Transverse colon (tissue), 4 donors: Measurements from ENCODE around the gene PTP4A2. TPM values are rescaled to one million over a fixed set of nuclear protein-coding genes. Genes with fewer than 3 reads are reported as not detected.

Experiments
- DNase-seq: peaks from one replicate; pipeline ENCODE4 v3.0.0-alpha.2; 2019
- H3K27ac ChIP-seq, 4 donors: fragments of 200-600 bp; sonication (generic); 2 replicates each; pipeline ENCODE4 v1.5.1; 2016 to 2018; ENCODE audit warnings: inconsistent platforms in 4 of 4
- H3K27me3 ChIP-seq: fragments of 200-600 bp; sonication (generic); 2 replicates; pipeline ENCODE4 v1.5.1; 2017; ENCODE audit warnings: inconsistent platforms
- H3K36me3 ChIP-seq, 4 donors: fragments of 200-600 bp; sonication (generic); 2 replicates each; pipeline ENCODE4 v1.5.1; 2017 to 2019; ENCODE audit warnings: inconsistent platforms in 4 of 4
- H3K4me1 ChIP-seq, 4 donors: fragments of 200-600 bp; sonication (generic); 2 replicates each; pipeline ENCODE4 v1.5.1; 2017 to 2020; ENCODE audit warnings: inconsistent platforms in 4 of 4
- H3K4me3 ChIP-seq, 4 donors: fragments of 200-600 bp; sonication (generic); 1 replicate in 1 of 4; 2 replicates in 3 of 4; pipeline versions ENCODE4 v1.5.1 to v1.6.1; 2017 to 2019; ENCODE audit warnings: inconsistent platforms in 4 of 4
- H3K9me3 ChIP-seq, 2 donors: fragments of 200-600 bp; sonication (generic); 2 replicates each; pipeline ENCODE4 v1.5.1; 2017 to 2019; ENCODE audit warnings: inconsistent platforms in 2 of 2
- EP300 ChIP-seq: sonication (generic); formaldehyde crosslinking; IDR thresholded peaks from one replicate; pipeline ENCODE4 v1.6.1; 2017; ENCODE audit warnings: antibody characterized with exemption, low read depth
- POLR2A ChIP-seq: fragments of 450-650 bp; IDR thresholded peaks from one replicate; pipeline ENCODE4 v1.6.1; 2016; ENCODE audit warnings: antibody characterized with exemption, mild to moderate bottlenecking, moderate library complexity
- POLR2AphosphoS5 ChIP-seq, 3 donors: sonication (generic); formaldehyde crosslinking; IDR thresholded peaks; one replicate each; pipeline ENCODE4 v1.6.1; 2016; ENCODE audit warnings: antibody characterized with exemption in 3 of 3
- WGBS, 2 donors: methylation state at CpG; one replicate each; pipeline ENCODE4 v1.1.5; 2018; ENCODE audit warnings: low coverage in 1 of 2; 5-methylcytosine and 5-hydroxymethylcytosine counted together
- in situ Hi-C, 4 donors: fragments of 200-750 bp; cut with MboI; loops; one replicate each; pipeline versions ENCODE4 v1.15.0 to v1.15.1; 2017; ENCODE audit warnings: low sequenced_read_pairs in 3 of 4, low pct_ligation_motif_present in 1 of 4, low pct_unique_long_range_greater_than_20kb in 1 of 4
- intact Hi-C: fragments of 100-400 bp; cut with DNase I; formaldehyde crosslinking; loops from one replicate; pipeline ENCODE4 v1.15.1; 2023; ENCODE audit warnings: low total_unique reads
- total RNA-seq, 4 donors: library from RNA; depleted of rRNA; stranded (reverse); fragments of >200 nt; gene quantifications; one replicate each; pipeline ENCODE4 v1.1.0, GENCODE V29; 2016
- TF ChIP-seq, protein P1 (sequence below), 5 experiments: fragments of 200-600 bp in 3 of 5; fragments of 450-650 bp in 2 of 5; sonication (generic) in 3 of 5; IDR thresholded peaks; 1 replicate in 2 of 5; 2 replicates in 3 of 5; pipeline ENCODE4 v1.5.1; 2016 to 2017; ENCODE audit warnings: antibody characterized with exemption in 5 of 5, inconsistent platforms in 3 of 5, mild to moderate bottlenecking in 2 of 5, moderate library complexity in 1 of 5

PTP4A2 gene
- total RNA-seq, 4 donors from 2014 or later: 58.9 to 251 (median 195) TPM

- TF ChIP-seq POLR2A (no peak), EP300 (no peak), POLR2AphosphoS5 (IDR thresholded peaks at IDR 0.05) (no peak)
- TF ChIP-seq, protein P1, sequence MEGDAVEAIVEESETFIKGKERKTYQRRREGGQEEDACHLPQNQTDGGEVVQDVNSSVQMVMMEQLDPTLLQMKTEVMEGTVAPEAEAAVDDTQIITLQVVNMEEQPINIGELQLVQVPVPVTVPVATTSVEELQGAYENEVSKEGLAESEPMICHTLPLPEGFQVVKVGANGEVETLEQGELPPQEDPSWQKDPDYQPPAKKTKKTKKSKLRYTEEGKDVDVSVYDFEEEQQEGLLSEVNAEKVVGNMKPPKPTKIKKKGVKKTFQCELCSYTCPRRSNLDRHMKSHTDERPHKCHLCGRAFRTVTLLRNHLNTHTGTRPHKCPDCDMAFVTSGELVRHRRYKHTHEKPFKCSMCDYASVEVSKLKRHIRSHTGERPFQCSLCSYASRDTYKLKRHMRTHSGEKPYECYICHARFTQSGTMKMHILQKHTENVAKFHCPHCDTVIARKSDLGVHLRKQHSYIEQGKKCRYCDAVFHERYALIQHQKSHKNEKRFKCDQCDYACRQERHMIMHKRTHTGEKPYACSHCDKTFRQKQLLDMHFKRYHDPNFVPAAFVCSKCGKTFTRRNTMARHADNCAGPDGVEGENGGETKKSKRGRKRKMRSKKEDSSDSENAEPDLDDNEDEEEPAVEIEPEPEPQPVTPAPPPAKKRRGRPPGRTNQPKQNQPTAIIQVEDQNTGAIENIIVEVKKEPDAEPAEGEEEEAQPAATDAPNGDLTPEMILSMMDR (IDR thresholded peaks at IDR 0.05): no peak
- intact Hi-C loops: no loop called here
- 90 to 96% methylated on average over 4 of the region's 4 CpGs for WGBS, 2 donors
- DNase-seq: no peak
- no peaks in the 10 kb centered on the region for H3K4me1 ChIP-seq
- no peak overlapping the region for H3K4me3 ChIP-seq
- no peaks in the 10 kb centered on the region for H3K27me3 ChIP-seq
- H3K9me3 ChIP-seq: no peaks in the 10 kb centered on the region
- H3K36me3 ChIP-seq: no peaks in the 10 kb centered on the region
- H3K27ac ChIP-seq: no peak overlapping the region
- in situ Hi-C loops: no loop called here
Measured at GRCh38 chr1:31862071-31862470, 76.1 kb downstream of the PTP4A2 start.

GRCh38 chr1:31861346-31861745 lies 76.8 kb downstream of the PTP4A2 start:
- no peak for DNase-seq
- in situ Hi-C loops: no loop called here

DNA sequence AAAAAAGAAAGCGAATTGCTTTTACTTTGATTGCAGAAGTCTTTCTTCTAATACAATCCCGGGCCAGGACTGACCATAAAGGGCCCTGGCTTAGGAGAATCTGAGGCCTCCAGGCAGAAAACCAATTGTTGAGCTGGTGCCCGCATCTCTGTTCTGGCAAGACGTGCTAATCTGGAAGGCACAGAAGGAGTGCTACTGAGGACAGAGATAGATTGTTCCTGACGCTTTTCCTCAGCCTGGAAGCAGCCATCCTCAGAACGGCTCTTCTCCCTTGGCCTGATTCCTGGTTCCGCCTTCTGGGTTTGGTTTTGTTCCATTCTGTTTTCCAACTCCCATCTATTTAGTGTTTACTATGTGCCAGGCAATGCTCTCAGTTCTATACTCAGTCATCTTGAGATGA lies 77.6 kb downstream of the PTP4A2 start:
- Histone ChIP-seq H3K36me3 (no peaks in the 10 kb centered on the region), H3K4me3 (no peak overlapping the region), H3K9me3 (no peaks in the 10 kb centered on the region), H3K27me3 (no peaks in the 10 kb centered on the region), H3K27ac (no peak overlapping the region), H3K4me1 (peaks cover 0 to 7% (median 3%) of the 10 kb centered on the region in 4 donors)
- intact Hi-C loops (no loop called here), in situ Hi-C loops (no loop called here)
- 87 to 92% methylated on average over 4 to 7 of the region's 7 CpGs for WGBS, 2 donors
- TF ChIP-seq, protein P1 (IDR thresholded peaks at IDR 0.05): no peak
- TF ChIP-seq POLR2A (no peak), EP300 (no peak), POLR2AphosphoS5 (IDR thresholded peaks at IDR 0.05) (no peak)
- DNase-seq: no peak

More at GRCh38 chr1:31861346-31861745, 76.8 kb downstream of the PTP4A2 start:
- H3K4me3 ChIP-seq: no peak overlapping the region
- H3K4me1 ChIP-seq: no peaks in the 10 kb centered on the region
- intact Hi-C loops: no loop called here
- TF ChIP-seq, protein P1 (IDR thresholded peaks at IDR 0.05): no peak
- TF ChIP-seq POLR2AphosphoS5 (IDR thresholded peaks at IDR 0.05): no peak
- no peak for TF ChIP-seq EP300
- TF ChIP-seq POLR2A: no peak
- no peaks in the 10 kb centered on the region for H3K36me3 ChIP-seq
- 63 to 90% methylated on average over 1 to 5 of the region's 5 CpGs for WGBS, 2 donors
- no peak overlapping the region for H3K27ac ChIP-seq
- no peaks in the 10 kb centered on the region for H3K27me3 ChIP-seq
- no peaks in the 10 kb centered on the region for H3K9me3 ChIP-seq

DNA sequence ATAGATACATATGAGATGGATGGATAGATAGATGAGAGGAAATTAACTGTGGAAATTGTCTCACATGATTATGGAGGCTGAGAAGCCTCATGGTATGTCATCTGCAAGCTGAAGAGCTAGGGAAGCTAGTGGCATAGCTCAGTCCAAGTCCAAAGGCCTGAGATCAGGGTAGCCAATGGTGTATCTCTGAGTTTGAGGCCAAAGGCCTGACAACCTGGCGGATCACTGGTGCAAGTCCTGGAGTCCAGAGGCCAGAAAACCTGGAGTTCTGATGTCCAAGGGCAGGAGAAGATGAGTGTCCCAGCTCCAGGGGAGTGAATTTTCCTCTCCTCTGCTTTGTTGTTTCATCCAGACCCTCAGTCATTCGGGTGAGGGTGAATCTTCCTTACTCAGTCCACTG lies 78.4 kb downstream of the PTP4A2 start:
- TF ChIP-seq, protein P1 (IDR thresholded peaks at IDR 0.05): no peak
- TF ChIP-seq POLR2AphosphoS5 (IDR thresholded peaks at IDR 0.05) (no peak), POLR2A (no peak), EP300 (no peak)
- Histone ChIP-seq H3K4me3 (no peak overlapping the region), H3K27me3 (no peaks in the 10 kb centered on the region), H3K9me3 (no peaks in the 10 kb centered on the region), H3K4me1 (peaks cover 0 to 12% (median 5%) of the 10 kb centered on the region in 4 donors), H3K36me3 (no peaks in the 10 kb centered on the region), H3K27ac (no peak overlapping the region)
- WGBS, 2 donors: 95 to 100% methylated on average over 1 to 2 of the region's 2 CpGs
- intact Hi-C loops (no loop called here), in situ Hi-C loops (no loop called here)
- no peak for DNase-seq
